SK-N-SH treated with all-trans-retinoic acid at 6 μM for 48 hours (cell line): ENCODE data around the gene SYNE1.

Experiments used
- ATAC-seq: fragments of 200-7000 bp; cut with Tn5 transposase; 3 replicates; pipeline ENCODE4 v1.9.1; 2020; ENCODE audit warnings: mild to moderate bottlenecking, moderate library complexity
- ARNTL ChIP-seq: fragments of 450-650 bp; formaldehyde crosslinking; IDR thresholded peaks from 2 replicates; pipeline ENCODE4 v1.5.0; 2020; ENCODE audit warnings: low read depth, mild to moderate bottlenecking, moderate library complexity, borderline replicate concordance
- BACH2 ChIP-seq: fragments of 250-450 bp; sonication (Bioruptor Pico); IDR thresholded peaks from 2 replicates; pipeline ENCODE4 v1.9.0; 2021; ENCODE audit warnings: mild to moderate bottlenecking, borderline replicate concordance
- CSDC2 ChIP-seq: fragments of 250-450 bp; sonication (Bioruptor Pico); IDR thresholded peaks from 2 replicates; pipeline ENCODE4 v1.5.0; 2020; ENCODE audit warnings: mild to moderate bottlenecking, moderate library complexity
- GLIS3 ChIP-seq: fragments of 250-450 bp; sonication (Bioruptor Pico); IDR thresholded peaks from 2 replicates; pipeline ENCODE4 v1.5.0; 2020; ENCODE audit warnings: mild to moderate bottlenecking, moderate library complexity
- ISL1 ChIP-seq: fragments of 250-450 bp; sonication (Bioruptor Pico); IDR thresholded peaks from 2 replicates; pipeline ENCODE4 v2.1.2; 2022; ENCODE audit warnings: mild to moderate bottlenecking, moderate library complexity
- OSR1 ChIP-seq: fragments of 250-450 bp; sonication (Bioruptor Pico); IDR thresholded peaks from 2 replicates; pipeline ENCODE4 v1.8.0; 2022; ENCODE audit warnings: moderate library complexity, mild to moderate bottlenecking, inconsistent platforms
- PPARA ChIP-seq: fragments of 250-450 bp; sonication (Bioruptor Pico); IDR thresholded peaks from 2 replicates; pipeline ENCODE4 v1.5.0; 2020; ENCODE audit warnings: mild to moderate bottlenecking, borderline replicate concordance
- RARB ChIP-seq: fragments of 250-450 bp; sonication (Bioruptor Pico); IDR thresholded peaks from 2 replicates; pipeline ENCODE4 v1.8.0; 2021; ENCODE audit warnings: mild to moderate bottlenecking, moderate library complexity
- SNAI2 ChIP-seq: fragments of 250-450 bp; sonication (Bioruptor Pico); IDR thresholded peaks from 2 replicates; pipeline ENCODE4 v1.5.0; 2020; ENCODE audit warnings: mild to moderate bottlenecking, moderate library complexity
- TCF4 ChIP-seq: fragments of 250-450 bp; sonication (Bioruptor Pico); IDR thresholded peaks from 2 replicates; pipeline ENCODE4 v1.8.0; 2021; ENCODE audit warnings: mild to moderate bottlenecking, moderate library complexity, borderline replicate concordance
- TOX ChIP-seq: fragments of 250-450 bp; sonication (Bioruptor Pico); IDR thresholded peaks from 2 replicates; pipeline ENCODE4 v1.8.0; 2021; ENCODE audit warnings: mild to moderate bottlenecking, moderate library complexity, borderline replicate concordance
- ZC3H10 ChIP-seq: fragments of 250-450 bp; sonication (Bioruptor Pico); IDR thresholded peaks from 2 replicates; pipeline ENCODE4 v1.5.1; 2021; ENCODE audit warnings: mild to moderate bottlenecking, moderate library complexity
- ZFP3 ChIP-seq: fragments of 250-450 bp; sonication (Bioruptor Pico); IDR thresholded peaks from 2 replicates; pipeline ENCODE4 v1.5.0; 2020; ENCODE audit warnings: mild to moderate bottlenecking, moderate library complexity
- ZFP30 ChIP-seq: fragments of 450-650 bp; formaldehyde crosslinking; IDR thresholded peaks from 2 replicates; pipeline ENCODE4 v1.5.0; 2022; ENCODE audit warnings: mild to moderate bottlenecking, moderate library complexity
- ZNF565 ChIP-seq: fragments of 450-650 bp; formaldehyde crosslinking; conservative IDR thresholded peaks from 2 replicates; pipeline ENCODE4 v1.5.0; 2020; ENCODE audit warnings: low read depth, mild to moderate bottlenecking, moderate library complexity
- ZNF70 ChIP-seq: fragments of 450-650 bp; formaldehyde crosslinking; IDR thresholded peaks from 2 replicates; pipeline ENCODE4 v1.5.0; 2020; ENCODE audit warnings: mild to moderate bottlenecking, moderate library complexity
- ZNF8 ChIP-seq: fragments of 450-650 bp; formaldehyde crosslinking; IDR thresholded peaks from 2 replicates; pipeline ENCODE4 v1.5.0; 2020; ENCODE audit warnings: mild to moderate bottlenecking, moderate library complexity
- TF ChIP-seq, protein P1 (sequence below): fragments of 250-450 bp; sonication (Bioruptor Pico); IDR thresholded peaks from 2 replicates; pipeline ENCODE4 v1.5.1; 2020; ENCODE audit warnings: low read depth, mild to moderate bottlenecking, moderate library complexity
- TF ChIP-seq, protein P2 (sequence below): fragments of 250-450 bp; sonication (Bioruptor Pico); IDR thresholded peaks from 2 replicates; pipeline ENCODE4 v1.5.0; 2020; ENCODE audit warnings: mild to moderate bottlenecking, moderate library complexity
- TF ChIP-seq, protein P3 (sequence below): fragments of 250-450 bp; sonication (Bioruptor Pico); IDR thresholded peaks from 2 replicates; pipeline ENCODE4 v1.8.0; 2020; ENCODE audit warnings: mild to moderate bottlenecking, moderate library complexity, borderline replicate concordance
- TF ChIP-seq, protein P4 (sequence below): fragments of 250-450 bp; sonication (Bioruptor Pico); IDR thresholded peaks from 2 replicates; pipeline ENCODE4 v1.5.1; 2021; ENCODE audit warnings: mild to moderate bottlenecking, moderate library complexity
- TF ChIP-seq, protein P5 (sequence below): fragments of 250-450 bp; sonication (Bioruptor Pico); IDR thresholded peaks from 2 replicates; pipeline ENCODE4 v1.8.0; 2021; ENCODE audit warnings: low read depth, mild to moderate bottlenecking, moderate library complexity, borderline replicate concordance

SYNE1 gene

DNA sequence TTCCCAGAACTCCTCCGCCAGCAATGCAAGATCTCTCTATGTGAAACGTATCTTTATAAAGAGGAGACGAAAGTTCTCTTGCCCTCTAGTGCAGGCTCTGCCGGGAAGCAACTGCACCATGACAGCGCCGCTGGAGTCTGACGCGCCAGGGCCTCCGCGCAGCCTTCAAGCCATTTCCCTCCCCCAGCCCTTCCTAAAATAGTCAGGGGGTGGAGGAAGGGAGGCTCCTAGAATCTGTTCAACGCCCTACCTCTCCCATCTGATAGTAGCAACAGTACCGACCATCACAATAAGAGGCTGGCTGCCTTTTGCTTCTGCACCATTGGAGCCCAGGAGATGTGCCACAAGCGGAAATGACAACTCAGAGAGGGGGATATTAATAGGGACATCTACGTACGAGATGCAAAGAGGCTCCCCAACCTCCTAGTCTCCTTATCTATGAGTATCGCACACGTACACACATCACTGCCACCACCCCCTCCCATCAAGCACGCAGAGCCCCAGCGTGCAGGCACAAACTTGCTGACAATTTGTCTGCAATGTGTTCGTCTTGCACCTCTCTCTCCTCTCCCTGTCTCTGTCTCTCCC lies 1.0 kb downstream of the SYNE1 start:
- no peak for TF ChIP-seq ISL1
- no peak for TF ChIP-seq ZNF8 (CRISPR knock-in tag)
- no peak for TF ChIP-seq SNAI2 (CRISPR knock-in tag)
- no peak for TF ChIP-seq TOX (CRISPR knock-in tag)
- TF ChIP-seq, protein P1, sequence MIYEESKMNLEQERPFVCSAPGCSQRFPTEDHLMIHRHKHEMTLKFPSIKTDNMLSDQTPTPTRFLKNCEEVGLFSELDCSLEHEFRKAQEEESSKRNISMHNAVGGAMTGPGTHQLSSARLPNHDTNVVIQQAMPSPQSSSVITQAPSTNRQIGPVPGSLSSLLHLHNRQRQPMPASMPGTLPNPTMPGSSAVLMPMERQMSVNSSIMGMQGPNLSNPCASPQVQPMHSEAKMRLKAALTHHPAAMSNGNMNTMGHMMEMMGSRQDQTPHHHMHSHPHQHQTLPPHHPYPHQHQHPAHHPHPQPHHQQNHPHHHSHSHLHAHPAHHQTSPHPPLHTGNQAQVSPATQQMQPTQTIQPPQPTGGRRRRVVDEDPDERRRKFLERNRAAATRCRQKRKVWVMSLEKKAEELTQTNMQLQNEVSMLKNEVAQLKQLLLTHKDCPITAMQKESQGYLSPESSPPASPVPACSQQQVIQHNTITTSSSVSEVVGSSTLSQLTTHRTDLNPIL (CRISPR knock-in tag): no peak
- no peak for TF ChIP-seq ZC3H10 (CRISPR knock-in tag)
- no peak for TF ChIP-seq ZNF565
- no peak for TF ChIP-seq TCF4 (CRISPR knock-in tag)
- TF ChIP-seq, protein P2, sequence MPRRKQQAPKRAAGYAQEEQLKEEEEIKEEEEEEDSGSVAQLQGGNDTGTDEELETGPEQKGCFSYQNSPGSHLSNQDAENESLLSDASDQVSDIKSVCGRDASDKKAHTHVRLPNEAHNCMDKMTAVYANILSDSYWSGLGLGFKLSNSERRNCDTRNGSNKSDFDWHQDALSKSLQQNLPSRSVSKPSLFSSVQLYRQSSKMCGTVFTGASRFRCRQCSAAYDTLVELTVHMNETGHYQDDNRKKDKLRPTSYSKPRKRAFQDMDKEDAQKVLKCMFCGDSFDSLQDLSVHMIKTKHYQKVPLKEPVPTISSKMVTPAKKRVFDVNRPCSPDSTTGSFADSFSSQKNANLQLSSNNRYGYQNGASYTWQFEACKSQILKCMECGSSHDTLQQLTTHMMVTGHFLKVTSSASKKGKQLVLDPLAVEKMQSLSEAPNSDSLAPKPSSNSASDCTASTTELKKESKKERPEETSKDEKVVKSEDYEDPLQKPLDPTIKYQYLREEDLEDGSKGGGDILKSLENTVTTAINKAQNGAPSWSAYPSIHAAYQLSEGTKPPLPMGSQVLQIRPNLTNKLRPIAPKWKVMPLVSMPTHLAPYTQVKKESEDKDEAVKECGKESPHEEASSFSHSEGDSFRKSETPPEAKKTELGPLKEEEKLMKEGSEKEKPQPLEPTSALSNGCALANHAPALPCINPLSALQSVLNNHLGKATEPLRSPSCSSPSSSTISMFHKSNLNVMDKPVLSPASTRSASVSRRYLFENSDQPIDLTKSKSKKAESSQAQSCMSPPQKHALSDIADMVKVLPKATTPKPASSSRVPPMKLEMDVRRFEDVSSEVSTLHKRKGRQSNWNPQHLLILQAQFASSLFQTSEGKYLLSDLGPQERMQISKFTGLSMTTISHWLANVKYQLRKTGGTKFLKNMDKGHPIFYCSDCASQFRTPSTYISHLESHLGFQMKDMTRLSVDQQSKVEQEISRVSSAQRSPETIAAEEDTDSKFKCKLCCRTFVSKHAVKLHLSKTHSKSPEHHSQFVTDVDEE (CRISPR knock-in tag): no peak
- no peak for TF ChIP-seq ZFP3 (CRISPR knock-in tag)
- TF ChIP-seq, protein P3, sequence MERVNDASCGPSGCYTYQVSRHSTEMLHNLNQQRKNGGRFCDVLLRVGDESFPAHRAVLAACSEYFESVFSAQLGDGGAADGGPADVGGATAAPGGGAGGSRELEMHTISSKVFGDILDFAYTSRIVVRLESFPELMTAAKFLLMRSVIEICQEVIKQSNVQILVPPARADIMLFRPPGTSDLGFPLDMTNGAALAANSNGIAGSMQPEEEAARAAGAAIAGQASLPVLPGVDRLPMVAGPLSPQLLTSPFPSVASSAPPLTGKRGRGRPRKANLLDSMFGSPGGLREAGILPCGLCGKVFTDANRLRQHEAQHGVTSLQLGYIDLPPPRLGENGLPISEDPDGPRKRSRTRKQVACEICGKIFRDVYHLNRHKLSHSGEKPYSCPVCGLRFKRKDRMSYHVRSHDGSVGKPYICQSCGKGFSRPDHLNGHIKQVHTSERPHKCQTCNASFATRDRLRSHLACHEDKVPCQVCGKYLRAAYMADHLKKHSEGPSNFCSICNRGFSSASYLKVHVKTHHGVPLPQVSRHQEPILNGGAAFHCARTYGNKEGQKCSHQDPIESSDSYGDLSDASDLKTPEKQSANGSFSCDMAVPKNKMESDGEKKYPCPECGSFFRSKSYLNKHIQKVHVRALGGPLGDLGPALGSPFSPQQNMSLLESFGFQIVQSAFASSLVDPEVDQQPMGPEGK: no peak
- TF ChIP-seq ZNF70 (CRISPR knock-in tag): no peak
- TF ChIP-seq ARNTL: no peak
- TF ChIP-seq, protein P4, sequence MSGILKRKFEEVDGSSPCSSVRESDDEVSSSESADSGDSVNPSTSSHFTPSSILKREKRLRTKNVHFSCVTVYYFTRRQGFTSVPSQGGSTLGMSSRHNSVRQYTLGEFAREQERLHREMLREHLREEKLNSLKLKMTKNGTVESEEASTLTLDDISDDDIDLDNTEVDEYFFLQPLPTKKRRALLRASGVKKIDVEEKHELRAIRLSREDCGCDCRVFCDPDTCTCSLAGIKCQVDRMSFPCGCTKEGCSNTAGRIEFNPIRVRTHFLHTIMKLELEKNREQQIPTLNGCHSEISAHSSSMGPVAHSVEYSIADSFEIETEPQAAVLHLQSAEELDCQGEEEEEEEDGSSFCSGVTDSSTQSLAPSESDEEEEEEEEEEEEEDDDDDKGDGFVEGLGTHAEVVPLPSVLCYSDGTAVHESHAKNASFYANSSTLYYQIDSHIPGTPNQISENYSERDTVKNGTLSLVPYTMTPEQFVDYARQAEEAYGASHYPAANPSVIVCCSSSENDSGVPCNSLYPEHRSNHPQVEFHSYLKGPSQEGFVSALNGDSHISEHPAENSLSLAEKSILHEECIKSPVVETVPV (CRISPR knock-in tag): no peak
- no peak for TF ChIP-seq CSDC2
- no peak for TF ChIP-seq OSR1 (CRISPR knock-in tag)
- no peak for TF ChIP-seq RARB
- no peak for TF ChIP-seq GLIS3 (CRISPR knock-in tag)
- TF ChIP-seq ZFP30: no peak
- TF ChIP-seq BACH2 (CRISPR knock-in tag): no peak
- ATAC-seq: peak; percentile 77

DNA sequence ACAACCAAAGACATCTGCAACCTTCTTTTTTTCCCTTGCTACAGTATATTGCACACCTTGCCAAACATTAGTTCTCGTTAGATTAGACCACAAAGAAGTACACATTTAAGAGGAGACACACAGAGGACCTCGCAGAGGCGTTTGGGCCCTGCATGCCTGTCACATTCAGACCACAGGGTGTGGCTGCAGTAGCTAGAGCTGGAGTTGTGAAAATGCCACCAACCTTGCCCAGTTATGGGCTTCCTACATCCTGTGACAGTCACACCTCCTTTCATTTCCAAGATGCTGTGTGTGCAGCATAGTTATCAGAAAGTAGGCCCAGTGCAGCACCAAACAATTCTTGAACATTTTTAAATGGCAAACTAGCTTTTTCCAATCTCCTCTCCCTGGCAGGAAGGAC lies 2.4 kb downstream of the SYNE1 start:
- TF ChIP-seq OSR1 (CRISPR knock-in tag): no peak
- TF ChIP-seq TCF4 (CRISPR knock-in tag): no peak
- TF ChIP-seq, protein P5, sequence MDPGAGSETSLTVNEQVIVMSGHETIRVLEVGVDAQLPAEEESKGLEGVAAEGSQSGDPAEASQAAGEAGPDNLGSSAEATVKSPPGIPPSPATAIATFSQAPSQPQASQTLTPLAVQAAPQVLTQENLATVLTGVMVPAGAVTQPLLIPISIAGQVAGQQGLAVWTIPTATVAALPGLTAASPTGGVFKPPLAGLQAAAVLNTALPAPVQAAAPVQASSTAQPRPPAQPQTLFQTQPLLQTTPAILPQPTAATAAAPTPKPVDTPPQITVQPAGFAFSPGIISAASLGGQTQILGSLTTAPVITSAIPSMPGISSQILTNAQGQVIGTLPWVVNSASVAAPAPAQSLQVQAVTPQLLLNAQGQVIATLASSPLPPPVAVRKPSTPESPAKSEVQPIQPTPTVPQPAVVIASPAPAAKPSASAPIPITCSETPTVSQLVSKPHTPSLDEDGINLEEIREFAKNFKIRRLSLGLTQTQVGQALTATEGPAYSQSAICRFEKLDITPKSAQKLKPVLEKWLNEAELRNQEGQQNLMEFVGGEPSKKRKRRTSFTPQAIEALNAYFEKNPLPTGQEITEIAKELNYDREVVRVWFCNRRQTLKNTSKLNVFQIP (CRISPR knock-in tag): no peak
- TF ChIP-seq CSDC2: no peak
- no peak for ATAC-seq

DNA sequence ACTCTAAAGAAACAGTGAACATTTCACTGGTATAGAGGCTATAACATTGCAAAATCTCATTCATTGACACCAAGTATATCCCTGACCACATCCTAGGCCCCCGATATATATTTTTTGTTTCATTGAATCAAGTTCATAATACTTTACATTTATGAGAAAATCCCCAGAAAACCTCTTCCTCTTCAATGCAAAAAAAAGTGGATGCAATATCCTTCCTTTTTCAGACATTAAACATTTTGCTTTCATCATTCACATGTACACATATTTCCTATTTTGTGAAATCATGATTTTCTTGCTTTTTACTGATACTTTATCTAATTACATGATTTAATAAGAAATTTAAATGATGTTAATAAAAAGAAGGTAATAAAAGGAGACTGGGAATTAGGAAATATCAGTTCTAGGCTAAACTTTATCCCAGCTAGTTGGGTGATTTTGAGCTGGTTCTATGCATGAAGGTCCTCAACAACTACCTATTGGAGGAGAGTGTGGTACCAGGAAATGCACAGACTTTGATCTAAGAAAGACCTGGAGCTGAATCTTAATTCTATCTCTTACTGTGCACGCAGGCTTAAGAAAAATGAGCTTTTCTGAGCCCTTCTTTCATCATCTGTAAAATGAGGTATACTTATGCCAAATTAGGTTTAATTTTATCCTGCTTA lies 4.9 kb downstream of the SYNE1 start:
- ATAC-seq: no peak
- no peak for TF ChIP-seq GLIS3 (CRISPR knock-in tag)
- no peak for TF ChIP-seq PPARA (CRISPR knock-in tag)
- TF ChIP-seq TCF4 (CRISPR knock-in tag): no peak
- TF ChIP-seq ZC3H10 (CRISPR knock-in tag): no peak
- no peak for TF ChIP-seq BACH2 (CRISPR knock-in tag)
- TF ChIP-seq, protein P2 (CRISPR knock-in tag): no peak
- TF ChIP-seq OSR1 (CRISPR knock-in tag): no peak
- TF ChIP-seq, protein P5 (CRISPR knock-in tag): no peak
- TF ChIP-seq ARNTL: no peak
- no peak for TF ChIP-seq ISL1
